Activated CD4-positive, alpha-beta T cell treated with anti-CD3 and anti-CD28 coated beads for 48 hours (primary cell): Measurements from ENCODE around the gene DBET.
"Not testable (repeated sequence)": the region's sequence is repeated elsewhere in the genome, so short reads cannot be mapped to it uniquely, and the experiment has no call there.

ENCODE experiments used
- DNase-seq: peaks from one replicate; pipeline ENCODE4 v3.0.0-alpha.2; 2020

Gene DBET

DNA sequence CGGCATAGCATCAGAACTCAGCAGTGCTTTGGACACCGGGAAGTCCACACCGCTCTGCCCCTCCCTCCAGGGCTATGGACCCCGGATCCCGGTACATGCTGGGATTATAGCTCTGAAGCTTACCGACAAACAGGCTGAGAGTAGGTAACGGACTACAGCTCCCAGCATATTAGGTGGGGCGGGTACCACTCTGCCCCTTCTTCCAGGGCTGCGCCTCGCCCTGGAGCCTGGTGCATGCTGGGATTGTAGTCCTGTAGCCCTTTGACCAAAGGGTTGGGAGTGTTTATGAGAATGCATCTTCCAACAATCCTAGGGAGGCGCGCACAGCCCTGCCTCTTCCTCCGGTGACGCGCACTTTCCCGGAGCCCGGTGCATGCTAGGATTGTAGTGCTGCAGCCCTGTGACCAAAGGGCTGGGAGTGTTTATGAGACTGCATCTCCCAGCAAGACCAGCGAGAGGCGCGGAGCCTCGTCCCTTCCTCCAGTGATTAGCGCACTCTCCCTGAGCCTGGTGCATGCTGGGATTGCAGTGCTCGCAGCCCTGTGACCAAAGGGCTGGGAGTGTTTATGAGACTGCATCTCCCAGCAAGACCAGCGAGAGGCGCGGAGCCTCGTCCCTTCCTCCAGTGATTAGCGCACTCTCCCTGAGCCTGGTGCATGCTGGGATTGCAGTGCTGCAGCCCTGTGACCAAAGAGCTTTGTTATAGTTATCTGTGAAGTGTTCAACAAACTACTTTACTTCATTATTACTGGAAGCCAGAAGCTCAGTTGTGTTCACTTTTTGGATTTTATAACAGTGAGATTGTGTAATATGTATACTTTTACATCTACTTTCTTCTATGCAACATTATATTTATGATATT, 14.7 kb upstream of the DBET start:
- DNase-seq: not testable (repeated sequence)

DNA sequence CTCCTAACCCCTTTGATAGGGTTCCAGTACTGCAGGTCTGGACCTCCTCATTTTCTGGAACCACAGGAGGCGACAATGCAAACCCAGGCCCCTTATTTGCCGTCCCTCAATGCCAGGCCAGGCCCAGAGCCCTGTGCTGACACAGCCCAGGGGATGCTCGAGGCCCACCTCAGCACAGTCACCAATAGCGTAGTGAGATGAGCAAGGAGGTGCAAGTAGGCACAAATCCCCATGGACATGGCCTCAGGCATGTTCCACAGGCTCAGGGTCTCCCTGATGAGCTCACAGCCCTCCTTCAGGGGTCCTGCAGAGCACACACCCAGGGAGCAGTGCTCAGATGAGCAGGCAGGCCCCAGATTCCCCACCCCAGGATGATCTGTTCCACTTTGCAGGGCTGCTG, 5.3 kb upstream of the DBET start:
- DNase-seq: not testable (repeated sequence)

DNA sequence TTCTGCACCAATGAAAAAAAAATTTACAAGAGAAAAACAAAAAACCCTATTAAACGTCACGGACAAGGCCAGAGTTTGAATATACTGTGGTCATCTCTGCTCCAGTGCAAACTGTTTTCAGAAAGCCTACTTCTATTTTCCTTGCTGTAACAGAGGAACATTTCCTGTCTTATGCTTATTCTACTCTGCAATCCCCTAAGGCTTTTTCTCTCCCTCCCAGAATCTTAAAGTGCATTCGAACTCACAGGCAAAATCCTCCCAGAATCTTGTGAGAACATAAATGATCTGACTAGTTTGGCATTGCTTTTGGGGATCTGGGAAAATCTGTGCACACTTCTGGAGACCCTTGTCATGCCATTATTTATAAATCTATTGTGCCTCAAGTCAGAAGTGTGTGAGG, 503 bp downstream of the DBET start:
- DNase-seq: not testable (repeated sequence)

DNA sequence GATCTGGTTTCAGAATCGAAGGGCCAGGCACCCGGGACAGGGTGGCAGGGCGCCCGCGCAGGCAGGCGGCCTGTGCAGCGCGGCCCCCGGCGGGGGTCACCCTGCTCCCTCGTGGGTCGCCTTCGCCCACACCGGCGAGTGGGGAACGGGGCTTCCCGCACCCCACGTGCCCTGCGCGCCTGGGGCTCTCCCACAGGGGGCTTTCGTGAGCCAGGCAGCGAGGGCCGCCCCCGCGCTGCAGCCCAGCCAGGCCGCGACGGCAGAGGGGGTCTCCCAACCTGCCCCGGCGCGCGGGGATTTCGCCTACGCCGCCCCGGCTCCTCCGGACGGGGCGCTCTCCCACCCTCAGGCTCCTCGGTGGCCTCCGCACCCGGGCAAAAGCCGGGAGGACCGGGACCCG, 4.0 kb downstream of the DBET start:
- DNase-seq: not testable (repeated sequence)

DNA sequence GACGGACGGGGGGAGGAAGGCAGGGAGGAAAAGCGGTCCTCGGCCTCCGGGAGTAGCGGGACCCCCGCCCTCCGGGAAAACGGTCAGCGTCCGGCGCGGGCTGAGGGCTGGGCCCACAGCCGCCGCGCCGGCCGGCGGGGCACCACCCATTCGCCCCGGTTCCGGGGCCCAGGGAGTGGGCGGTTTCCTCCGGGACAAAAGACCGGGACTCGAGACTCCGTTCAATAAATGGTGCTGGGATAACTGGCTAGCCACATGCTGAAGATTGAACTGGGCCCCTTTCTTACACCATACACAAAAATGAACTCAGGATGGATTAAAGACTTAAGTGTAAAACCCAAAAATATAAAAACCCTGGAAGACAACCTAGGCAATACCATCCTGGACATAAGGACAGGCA, 28.8 kb downstream of the DBET start:
- not testable (repeated sequence) for DNase-seq

DNA sequence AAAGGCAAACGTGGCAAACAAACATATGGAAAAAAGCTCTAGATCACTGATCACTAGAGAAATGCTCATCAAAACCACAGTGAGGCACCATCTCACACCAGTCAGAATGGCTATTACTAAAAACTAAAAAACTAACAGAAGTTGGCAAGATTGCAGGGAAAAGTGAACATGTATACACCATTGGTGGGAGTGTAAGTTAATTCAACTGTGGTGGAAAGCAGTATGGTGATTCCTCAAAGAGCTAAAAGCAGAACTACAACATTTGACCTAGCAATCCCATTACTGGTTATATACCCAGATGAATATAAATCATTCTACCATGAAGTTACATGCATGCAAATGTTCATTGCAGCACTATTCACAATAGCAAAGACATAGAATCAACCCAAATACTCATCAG, 29.7 kb downstream of the DBET start:
- DNase-seq: not testable (repeated sequence)

DNA sequence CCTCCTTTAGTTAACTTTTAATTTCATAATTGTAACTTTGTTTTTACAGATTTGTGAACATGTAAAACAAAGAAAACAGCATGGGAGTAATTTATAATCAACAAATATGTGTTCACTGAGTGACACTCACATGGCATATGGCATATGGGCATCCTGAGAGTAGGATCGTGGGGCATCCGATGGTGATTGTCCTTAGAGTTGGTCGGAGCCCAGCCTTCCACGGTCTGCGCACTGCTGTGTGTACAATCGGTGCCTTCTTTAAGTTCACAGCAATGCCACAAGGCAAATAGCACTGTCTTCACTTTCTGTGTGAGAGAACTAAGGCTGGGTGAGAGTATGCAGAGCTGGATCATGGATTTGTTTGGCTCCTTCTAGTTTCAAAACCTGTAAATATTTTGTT, 31.0 kb downstream of the DBET start:
- DNase-seq: not testable (repeated sequence)

DNA sequence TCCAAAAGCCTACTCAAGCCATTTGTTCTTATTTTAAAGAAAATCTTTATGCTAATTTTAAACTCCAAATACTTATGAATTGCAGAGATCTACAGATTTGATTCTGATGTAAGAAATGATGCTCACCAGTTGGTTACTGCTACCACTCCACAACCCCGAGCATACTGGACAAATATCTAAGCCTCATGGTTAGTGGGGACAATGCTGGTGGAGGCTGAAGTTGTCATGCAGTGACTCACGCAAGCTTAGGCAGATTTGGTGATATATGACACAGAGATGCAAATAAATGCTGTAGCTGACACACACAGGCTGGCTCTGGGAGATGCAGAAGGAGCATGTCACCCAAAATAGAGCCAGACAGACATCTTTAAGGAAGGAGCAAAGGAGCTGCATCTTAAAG, 35.3 kb downstream of the DBET start:
- DNase-seq: not testable (repeated sequence)

DNA sequence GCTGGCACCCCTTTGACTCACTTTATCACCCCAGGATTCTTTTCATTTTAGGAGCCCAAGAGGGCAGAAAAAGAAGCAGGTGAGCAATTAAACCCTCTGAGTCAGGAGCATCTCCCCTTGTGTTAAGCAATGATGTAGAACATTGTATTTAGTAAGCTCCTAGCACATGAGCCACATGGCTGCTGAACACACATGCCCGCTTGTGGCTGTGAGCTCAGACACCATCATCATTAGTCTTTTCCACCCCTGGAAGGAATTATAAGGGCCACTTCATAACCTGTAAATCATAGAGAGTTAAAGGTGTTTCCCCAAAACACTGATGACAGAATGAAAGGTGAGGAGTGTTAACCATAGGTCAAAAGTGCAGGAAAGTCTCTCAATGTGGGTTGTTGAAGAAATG, 37.2 kb downstream of the DBET start:
- DNase-seq: not testable (repeated sequence)

DNA sequence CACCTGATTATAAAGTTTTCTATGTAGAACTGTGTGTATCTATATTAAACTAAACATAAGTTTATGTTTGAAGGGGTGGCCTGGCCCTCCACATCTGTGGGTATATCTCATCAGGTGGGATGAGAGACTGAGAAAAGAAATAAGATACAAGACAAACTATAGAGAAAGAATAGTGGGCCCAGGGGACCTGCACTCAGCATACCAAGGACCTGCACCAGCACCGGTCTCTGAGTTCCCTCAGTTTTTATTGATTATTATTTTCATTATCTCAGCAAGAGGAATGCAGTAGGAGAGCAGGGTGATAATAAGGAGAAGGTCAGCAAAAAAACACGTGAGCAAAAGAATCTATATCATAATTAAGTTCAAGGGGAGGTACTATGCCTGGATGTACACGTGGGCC, 41.9 kb downstream of the DBET start:
- DNase-seq: not testable (repeated sequence)

DNA sequence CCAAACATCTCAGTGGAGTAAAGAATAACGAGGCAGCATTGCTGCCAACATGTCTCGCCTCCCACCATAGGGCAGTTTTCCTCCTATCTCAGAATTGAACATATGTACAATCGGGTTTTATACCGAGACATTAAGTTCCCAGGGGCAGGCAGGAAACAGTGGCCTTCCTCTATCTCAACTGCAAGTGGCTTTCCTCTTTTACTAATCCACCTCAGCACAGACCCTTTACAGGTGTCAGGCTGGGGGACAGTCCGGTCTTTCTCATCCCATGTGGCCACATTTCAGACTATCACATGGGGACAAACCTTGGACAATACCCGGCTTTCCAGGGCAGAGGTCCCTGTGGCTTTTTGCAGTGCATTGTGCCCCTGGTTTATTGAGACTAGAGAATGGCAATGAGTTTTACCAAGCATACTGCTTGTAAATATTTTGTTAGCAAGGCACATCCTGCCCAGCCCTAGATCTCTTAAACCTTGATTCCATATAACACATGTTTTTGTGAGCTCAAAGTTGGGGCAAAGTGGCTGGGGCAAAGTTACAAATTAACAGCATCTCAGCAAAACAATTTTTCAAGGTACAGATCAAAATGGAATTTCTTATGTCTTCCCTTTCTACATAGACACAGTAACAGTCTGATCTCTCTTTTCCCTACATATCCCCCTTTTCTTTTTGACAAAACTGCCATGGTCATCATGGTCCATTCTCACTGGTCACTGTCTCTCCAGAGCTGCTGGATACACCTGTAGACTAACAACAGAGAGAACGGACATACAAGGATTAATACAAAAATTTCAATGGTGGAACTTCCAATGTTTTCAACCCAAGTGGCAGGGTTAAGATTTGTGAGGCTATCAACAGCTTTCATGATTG, 42.5 kb downstream of the DBET start:
- not testable (repeated sequence) for DNase-seq

DNA sequence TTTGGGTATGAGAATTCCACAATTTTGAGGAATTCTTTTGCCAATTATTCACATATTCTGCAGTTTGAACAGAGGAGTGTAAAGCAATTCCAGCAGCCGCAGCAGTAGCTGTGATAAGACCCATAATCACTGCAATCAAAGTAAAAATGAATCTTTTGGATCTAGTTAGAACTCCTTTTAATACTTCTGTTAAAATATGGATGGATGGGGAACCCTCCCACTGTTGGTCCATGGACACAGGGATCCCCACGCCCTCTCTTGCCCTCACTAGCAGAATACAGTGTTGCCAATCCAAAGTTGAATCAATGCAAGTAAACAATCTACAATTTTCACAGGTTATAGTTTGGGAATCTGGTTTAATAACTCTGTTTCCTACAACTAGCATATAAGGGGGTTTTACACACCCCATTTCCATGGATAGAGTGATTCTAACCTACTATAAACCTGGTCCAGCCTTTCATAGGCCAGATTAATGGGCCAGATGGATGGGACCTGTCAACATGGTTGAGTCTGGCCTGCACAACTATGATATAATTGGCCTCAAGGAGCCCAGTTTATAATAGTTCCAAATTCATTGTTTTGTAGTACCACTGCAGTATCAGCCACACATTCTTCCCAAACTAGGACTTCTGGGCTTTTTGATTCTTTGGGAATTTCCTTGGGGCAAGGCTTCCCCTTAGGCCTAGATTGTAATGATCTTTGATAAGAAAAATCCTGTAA, 43.6 kb downstream of the DBET start:
- not testable (repeated sequence) for DNase-seq

DNA sequence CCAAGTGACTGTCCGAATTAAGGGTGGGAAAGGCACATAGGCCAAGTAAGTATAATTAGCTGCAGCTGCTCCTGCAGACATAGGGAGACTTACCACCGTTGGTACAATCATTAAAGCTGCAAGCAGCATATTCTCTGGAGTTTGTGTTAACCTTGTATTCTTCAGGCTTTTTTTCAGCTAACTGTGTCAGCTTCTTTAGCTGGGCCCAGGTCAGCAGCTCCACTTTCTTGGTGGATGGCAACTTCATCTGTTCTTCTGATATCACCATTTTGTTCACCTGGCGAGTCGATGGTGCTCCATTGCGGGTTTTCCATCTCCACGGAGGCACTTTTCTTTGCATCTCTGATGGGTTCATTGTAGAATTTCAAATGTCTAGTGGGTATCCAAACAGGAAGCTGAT, 44.5 kb downstream of the DBET start:
- not testable (repeated sequence) for DNase-seq

DNA sequence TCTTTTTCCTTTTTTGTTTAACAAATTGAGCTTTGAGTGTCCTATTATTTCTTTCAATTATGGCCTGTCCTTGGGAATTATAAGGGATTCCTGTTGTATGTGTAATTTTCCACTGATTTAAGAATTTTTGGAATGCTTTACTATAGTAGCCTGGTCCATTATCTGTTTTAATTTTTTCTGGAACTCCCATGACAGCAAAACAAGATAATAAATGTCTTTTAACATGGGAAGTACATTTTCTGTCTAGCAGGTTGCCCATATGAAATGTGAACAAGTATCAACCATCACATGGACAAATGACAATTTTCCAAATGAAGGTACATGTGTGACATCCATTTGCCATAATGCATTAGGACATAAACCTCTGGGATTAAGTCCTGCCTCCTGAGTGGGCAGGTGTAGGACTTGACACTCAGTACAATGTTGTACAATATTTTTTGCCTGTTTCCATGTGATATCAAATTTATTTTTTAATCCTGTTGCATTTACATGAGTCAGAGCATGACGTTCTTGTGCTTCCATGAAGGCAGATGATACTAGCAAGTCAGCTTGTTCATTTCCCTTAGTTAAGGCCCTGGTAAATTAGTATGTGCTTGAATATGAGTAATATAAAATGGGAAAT, 45.2 kb downstream of the DBET start:
- not testable (repeated sequence) for DNase-seq

DNA sequence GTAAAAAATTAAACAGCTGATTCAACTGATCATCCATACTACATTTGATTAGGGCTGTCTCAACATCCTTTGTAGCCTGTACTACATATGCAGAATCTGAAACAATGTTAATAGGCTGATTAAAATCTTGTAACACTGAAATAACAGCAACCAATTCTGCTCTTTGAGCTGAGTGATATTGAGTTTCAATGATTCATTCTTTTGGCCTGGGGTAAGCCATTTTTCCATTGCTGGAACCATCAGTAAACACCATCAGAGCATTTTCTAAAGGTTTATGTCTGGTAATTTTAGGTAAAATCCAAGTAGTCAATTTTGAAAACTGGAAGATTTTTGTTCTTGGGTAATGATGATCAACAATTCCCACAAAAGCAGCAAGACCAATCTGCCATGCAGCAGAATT, 45.7 kb downstream of the DBET start:
- DNase-seq: not testable (repeated sequence)

DNA sequence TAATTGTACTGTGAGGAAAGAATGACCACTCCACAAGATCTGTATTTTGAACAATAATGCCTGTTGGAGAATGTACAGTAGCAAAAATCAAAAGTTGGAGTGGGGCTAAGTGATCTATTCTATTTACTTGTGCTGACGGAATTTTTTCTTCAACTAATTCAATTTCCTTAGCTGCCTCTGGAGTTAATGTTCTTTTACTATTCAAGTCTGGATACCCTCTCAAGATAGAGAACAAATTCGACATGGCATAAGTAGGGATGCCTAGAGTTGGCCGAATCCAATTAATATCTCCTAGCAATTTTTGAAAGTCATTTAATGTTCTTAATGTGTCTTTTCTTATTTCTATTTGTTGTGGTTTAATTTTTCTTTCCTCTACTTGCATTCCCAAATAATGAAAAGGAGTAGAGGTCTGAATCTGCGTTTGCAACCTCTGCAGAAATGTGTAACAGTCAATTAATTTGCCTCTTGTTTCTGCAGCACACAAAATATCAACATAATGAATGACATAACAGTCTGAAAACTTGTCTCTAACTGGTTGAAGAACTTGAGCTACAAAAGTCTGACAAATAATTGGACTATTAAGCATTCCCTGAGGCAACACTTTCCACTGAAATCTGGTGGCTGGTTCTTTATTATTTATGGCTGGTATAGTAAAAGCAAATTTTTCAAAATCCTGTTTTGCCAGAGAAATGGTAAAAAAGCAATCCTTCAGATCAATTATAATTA, 46.4 kb downstream of the DBET start:
- DNase-seq: not testable (repeated sequence)

DNA sequence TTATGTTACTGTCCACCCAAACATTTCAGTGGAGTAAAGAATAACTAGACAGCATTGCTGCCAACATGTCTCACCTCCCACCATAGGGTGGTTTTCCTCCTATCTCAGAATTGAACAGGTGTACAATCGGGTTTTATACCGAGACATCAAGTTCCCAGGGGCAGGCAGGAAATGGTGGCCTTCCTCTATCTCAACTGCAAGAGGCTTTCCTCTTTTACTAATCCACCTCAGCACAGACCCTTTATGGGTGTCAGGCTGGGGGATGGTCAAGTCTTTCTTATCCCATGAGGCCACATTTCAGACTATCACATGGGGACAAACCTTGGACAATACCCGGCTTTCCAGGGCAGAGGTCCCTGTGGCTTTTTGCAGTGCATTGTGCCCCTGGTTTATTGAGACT, 48.6 kb downstream of the DBET start:
- DNase-seq: not testable (repeated sequence)

DNA sequence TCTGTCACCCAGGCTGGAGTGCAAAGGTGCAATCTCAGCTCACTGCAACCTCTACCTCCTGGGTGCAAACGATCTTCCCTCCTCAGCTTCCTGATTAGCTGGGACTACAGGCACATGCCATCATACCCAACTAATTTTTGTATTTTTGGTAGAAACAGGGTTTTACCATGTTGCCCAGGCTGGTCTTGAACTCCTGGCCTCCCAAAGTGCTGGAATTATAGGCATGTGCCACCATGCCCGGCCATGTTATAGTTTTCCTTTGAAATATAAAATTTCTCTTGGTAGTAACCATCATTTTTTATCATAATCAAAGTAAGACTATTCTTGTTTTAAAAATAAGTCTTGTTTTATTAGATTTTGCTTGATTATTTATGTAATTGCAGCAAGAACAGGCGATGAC, 50.7 kb downstream of the DBET start:
- not testable (repeated sequence) for DNase-seq
